GM19372 (cell line): ENCODE data around the gene TMEM231.
"Not testable (repeated sequence)": the region's sequence is repeated elsewhere in the genome, so short reads cannot be mapped to it uniquely, and the experiment has no call there.

Experiments
- ATAC-seq: cut with Tn5 transposase; IDR thresholded peaks from one replicate; pipeline ENCODE4 v1.9.1; 2021; ENCODE audit warnings: mild to moderate bottlenecking, low read depth, moderate library complexity; ENCODE audit not compliant: unreplicated experiment

TMEM231 gene, protein sequence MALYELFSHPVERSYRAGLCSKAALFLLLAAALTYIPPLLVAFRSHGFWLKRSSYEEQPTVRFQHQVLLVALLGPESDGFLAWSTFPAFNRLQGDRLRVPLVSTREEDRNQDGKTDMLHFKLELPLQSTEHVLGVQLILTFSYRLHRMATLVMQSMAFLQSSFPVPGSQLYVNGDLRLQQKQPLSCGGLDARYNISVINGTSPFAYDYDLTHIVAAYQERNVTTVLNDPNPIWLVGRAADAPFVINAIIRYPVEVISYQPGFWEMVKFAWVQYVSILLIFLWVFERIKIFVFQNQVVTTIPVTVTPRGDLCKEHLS

DNA sequence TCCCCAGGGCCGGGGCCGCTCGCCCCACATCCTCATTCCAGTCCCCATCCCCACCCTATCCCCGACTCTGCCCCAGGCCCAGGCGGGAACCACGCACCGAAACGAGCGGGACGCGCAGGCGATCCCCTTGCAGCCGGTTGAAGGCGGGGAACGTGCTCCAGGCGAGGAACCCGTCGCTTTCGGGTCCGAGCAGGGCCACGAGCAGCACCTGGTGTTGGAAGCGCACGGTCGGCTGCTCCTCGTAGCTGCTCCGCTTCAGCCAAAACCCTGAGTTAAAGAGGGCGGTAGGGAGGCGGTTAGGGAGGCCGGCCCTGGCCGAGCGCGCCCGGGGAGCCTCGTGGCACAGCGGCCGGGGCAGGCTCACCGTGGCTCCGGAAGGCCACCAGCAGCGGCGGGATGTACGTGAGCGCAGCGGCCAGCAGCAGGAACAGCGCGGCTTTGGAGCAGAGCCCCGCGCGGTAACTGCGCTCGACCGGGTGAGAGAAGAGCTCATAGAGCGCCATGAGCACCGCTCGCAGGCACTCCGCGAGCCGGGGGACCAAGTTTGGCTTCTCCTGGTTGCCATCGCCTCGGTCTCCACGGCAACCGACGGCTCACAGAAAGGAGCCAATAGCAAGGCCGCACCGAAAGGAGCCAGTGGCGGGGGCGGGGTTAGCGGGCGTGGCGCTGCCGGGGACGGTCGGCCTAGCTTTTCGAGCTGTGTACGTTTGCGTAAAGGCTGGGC lies at the start of gene TMEM231:
Gene TMEM231 (minus strand): TSS at position 546 of the 724 bp plus-strand sequence. CDS start 43 bp downstream, at position 503.
- ATAC-seq = peak; percentile 95

DNA sequence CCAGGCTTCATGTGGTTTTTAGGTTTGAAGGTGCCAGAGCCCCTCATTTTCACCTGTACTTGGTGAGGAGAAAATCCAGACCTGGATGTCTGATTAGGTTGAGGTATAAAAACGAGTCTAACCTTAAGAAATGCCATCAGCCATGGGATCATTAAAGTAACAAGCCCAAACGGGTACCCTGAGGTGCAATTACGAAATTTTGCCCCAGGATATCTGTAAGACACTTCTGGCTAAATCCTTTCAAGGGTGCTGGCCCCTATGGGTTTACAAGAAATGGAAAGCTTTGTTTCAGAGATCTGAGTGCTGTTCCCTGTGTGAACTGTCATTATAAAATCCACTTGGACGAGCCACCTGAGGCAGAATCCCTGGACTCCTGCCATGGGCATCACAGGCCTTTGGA lies 47.2 kb upstream of the TMEM231 start:
- no peak for ATAC-seq

DNA sequence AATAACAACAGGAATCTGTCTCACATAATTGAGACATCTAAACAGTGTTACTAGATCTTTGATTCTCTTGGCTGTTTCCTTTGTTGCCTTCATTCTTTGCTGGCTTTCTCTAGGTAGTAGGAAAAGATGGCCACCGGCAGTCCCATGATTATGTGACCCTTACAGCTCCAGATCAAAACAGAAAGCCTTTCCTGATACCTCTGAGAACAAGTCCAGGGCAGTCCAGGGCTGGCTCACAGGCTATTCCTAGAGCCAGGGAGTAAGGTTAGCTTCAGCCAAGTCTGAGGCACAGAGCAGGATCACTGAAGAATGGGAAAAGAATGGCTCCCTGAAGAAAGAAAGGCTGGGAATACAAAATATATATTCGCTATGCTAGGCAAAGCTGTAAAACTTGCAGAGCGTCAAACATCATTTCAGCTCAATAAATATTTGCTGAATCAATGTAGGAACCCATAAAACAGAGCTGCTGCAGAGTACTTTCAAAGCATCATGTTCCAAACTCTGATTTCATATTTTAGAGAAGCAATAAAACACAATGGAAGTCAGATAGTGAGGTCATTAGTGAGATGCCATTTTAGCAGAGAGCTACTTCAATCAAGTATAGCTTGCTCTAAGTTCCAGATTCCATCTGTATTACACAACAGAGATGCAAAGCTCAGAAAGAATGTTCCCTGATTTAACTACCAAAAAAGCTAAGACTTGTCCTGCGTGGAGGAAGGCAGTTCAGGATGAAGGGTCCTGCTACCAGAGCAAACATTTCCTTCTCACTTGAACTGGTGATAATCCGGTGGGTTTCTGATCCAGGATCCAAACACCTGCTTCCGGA lies 43.6 kb upstream of the TMEM231 start:
- no peak for ATAC-seq

DNA sequence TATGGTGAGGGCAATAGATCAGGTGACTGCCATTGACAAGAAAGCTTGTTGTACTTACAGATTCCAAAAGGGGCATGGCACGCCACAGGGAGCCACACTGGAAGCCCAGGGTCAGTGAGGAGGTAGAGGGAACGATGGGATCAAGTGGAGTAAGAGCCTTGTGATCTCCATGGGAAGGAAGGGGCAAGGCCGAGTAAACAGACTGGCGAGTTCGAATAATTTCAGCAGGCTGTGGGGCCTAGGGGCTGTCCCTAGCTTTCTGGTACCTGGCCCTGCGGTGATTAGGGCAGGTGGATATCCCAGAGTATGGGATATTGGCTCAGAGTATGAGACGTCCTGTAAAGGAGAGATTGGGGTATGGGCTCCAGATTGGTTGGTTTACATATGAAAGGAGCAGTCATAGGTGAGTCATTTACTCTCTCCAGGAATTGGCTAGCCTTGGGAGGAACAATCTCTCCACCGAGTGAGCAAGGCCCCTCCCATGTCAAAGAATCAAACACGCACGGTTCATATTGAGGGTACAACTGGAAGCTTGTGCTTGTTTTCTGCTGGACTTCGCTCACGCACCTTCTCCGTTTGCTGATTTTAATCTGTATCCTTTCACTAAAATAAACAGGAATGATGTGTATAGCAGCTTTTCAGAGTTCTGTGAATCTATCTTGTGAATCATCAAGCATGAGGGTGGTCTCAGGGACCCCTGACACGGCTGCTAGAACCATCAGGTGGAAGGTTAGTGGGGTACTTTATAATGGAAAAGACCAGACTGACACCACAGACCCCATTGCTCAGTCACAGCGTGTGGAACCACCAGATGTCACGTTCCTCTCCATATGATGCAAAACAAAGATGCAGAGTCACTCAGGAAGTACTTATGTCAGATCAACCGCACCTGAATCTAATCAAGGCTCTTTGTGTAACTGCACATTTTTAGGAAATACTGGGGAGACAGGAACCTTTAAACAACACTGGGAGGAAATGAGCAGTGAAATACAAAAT lies 38.1 kb upstream of the TMEM231 start:
- ATAC-seq = no peak

DNA sequence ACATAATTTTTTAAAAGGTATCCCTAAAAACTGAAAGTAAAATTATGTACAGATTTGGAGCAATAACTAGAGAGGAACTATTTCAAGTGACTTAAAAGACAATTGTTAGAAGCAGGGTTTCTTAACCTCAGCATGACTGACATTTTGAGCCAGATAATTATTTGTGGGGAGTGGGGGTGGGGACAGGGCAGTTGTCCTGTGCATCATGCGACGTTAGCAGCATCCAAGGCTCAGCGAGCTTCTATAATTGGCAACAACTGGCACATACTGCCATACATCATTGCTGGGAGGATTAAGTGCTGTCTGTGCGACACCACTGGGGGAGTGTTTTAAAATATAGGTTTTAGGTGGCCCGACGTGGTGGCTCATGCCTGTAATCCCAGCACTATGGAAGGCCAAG lies 37.3 kb upstream of the TMEM231 start:
- no peak for ATAC-seq

DNA sequence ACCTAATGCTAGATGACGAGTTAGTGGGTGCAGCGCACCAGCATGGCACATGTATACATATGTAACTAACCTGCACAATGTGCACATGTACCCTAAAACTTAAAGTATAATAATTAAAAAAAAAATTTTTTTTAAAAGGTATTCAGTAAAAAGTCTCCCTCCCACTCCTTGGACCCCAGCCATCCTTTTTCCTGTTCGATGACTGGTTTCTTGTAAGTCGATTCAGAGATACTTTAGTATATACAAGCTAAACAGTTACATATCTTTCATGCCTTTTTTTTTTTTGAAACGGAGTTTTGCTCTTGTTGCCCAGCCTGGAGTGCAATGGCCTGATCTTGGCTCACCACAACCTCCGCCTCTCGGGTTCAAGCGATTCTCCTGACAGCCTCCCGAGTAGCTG lies 35.9 kb upstream of the TMEM231 start:
- ATAC-seq = not testable (repeated sequence)

DNA sequence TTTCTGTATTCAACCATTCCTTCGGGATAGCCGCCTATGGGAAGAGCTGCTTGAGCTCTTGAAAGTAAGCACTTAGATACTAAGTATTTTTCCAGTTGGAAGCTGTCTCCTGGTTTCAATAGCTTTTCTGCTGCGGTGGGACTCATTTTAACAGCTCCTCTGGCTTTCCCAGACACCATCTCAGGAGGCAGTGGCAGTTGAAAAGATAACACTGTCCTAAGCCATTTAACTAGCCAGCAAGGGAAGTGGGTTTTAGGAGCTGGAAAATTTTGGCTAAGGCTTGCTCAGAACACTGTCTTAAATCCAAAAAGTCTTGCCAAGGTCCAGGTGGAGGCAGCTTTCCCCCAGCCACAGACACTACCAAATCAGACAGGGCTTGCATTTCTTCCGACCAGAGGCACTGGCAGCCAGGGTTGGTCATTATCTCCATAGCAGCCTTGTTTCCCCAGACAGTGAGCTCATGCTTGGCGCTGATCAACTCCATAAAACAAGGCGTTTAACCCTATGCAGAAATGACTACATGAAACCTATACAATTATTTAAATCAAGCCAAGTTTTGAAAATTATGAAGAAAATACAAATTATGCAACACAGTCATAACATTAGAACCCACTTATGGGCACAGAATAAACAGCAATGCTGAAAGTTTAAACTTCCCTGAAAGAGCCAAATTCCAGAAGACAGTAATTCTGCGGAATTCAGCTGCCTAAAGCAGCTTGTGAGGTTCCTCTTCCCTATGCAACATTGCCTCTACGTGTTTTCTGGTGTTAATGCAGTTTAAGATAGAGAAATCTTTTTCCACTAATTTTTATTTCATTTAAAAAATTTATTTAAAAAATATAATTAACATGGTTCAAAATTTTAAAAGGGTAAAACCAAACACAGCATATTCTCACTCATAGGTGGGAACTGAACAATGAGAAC lies 35.1 kb upstream of the TMEM231 start:
- no peak for ATAC-seq

DNA sequence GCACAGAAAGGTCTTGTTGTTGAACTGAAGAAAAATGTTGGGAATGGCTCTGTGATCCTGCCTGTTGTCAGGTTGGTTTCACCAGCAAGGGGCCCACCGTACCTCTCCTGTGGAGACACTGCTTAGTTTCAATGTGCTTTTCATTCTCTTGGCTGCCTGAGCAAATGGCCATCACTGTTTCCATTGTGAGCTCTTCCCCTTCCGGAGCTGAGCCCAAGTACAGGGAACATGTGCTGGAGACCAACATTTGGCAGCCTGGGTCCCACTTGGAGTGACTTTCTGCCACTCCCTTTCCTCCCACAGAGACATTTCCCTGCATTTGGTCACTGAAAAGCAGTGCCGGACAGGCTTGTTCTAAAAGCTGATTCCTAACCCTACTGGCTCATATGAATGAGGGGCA lies 33.3 kb upstream of the TMEM231 start:
- ATAC-seq = no peak

DNA sequence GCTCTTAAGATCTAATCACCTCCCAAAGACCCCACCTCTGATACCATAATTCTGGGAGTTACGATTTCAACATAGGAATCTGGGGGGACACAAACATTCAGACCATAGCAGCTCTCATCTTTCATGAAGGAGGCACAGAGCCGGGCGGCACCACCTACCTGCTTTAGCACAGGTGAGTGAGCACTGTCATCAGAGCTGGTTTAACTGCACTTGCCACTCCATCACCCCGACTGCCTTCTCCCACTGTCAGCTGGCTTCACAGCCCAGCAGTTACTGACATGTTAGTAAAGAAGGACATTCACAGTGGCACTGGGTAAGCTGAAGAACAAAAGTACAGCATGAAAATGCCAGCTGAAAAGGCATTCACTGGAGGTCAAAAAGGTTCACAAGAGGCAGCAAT lies 32.7 kb upstream of the TMEM231 start:
- no peak for ATAC-seq

DNA sequence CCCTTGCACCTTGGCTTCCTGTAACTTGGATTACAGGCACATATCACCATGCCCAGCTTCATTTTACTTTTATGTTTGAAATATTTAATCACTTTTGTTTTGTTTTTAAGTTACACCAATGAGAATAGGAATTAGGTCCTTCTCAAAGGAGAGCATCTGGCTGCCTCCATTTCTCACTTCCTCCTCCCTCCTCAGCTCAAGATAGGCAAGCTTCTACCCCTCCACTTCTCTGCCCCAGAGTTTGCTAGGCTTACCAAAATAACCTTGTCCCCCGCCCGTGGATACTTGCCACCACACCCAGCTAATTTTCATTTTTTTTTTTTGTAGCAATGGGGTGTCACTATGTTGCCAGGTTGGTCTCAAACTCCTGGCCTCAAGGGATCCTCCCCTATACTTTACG lies 28.1 kb upstream of the TMEM231 start:
- ATAC-seq = peak; percentile 49

DNA sequence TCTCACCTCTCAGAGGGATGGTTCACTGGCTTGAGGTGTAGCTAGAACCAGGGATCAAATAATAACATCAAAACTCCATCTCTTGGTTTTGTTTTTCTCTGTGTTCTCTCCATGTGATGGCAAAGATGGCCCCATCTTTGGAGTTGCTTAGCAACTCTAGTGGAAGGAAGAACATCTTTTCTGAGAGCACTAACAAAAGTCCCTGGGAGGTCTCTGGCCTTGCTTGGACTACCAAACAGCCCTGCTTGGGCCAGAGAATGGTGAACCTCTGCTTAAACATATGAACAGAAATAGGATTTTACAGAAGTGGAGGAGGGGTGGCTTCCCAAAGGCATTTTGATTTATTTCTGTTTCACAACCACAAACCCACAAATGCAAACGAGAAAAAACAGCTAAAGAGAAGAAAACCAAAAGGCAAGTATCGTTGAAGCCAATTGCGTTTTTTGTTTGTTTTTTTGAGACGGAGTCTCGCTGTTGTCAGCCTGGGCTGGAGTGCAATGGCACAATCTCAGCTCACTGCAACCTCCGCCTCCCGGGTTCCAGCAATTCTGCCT lies 23.3 kb upstream of the TMEM231 start:
- ATAC-seq = no peak

DNA sequence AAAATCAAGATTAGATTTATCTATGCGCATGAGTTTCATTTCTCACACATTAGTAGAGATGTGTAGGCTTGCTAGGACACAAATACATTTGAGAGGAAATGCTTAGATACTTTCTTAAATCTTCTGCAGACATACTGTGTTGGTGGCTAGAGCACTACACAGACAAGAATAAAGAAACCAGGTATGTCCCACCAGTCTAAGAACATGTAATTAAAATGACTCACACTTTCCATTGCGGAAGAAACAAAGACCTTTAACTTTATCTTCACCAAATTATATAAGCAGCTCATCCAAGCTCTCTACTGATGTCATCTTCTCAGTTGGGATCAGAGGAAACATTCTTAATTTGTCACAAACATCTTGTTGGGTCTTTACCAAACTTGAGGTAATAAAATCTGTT lies 22.7 kb upstream of the TMEM231 start:
- no peak for ATAC-seq

DNA sequence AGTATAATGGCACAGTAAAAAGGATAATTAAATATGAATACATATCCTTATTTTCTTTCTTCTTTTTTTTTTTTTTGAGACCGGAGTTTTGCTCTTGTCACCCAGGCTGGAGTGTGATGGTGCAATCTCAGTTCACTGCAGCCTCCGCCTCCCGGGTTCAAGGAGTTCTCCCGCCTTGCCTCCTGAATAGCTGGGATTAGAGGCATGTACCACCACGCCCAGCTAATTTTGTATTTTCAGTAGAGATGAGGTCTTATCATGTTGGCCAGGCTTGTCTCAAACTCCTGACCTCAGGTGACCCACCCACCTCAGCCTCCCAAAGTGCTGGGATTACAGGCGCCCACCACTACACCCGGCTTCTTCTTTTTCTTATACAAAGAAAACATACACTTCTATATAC lies 22.2 kb upstream of the TMEM231 start:
- ATAC-seq = no peak

DNA sequence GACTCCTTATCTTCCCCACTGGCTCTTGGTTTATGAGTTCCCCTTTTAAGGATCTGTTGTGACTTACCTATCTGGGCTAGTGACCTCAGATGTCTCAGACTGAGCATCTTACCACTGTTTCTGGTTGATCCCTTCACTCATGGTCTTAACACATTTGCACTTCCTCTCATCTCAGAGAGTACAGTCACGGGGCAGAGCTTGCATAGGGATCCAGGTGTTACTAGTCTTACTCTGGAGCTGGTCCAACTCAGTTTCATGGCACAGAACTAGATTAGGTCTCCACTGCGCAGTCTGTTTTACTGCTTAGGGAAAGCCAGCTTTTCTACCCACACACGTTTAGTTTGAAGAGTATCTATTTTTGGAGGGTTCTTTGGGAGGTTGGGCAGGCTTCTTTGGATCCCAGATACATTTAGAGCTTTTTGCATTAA lies 20.3 kb upstream of the TMEM231 start:
- peak; percentile 50 for ATAC-seq

DNA sequence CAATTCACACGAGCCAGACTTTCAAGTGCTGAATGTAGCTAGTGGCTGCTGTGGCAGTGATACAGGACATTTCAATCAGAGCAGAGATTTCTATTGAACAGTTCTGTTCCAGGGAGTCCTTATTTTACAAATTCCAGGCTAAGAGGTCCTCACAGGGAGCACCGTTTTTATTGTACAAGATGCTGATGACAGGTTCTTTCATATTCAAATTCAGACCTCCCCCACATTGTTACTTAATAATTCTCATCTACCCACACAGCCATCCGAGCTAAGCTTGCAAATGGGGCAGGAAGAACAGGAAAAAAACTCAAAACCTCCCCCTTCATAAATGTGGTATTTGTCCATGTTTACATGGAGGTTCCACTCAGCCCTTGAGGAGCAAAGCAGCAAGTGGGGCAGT lies 19.9 kb upstream of the TMEM231 start:
- no peak for ATAC-seq

DNA sequence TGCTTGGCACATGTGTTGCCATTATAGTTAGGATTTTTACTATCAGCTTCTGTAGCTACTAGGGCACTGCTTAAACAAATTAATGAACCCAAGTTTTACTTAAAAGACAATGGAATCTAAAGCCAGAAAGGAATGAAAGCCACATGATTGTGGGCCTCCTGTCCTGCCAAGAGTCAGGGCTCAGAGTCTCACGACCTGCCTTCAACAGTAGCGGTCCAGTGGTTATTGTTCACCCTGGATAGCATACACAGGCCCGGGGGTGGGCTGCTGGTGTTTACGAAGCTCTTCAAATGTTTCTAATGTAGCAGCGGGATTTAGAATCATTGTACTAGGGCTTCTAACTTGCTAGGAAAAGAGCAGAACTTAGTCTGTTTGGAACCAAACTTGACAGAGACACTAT lies 17.9 kb upstream of the TMEM231 start:
- ATAC-seq = no peak

DNA sequence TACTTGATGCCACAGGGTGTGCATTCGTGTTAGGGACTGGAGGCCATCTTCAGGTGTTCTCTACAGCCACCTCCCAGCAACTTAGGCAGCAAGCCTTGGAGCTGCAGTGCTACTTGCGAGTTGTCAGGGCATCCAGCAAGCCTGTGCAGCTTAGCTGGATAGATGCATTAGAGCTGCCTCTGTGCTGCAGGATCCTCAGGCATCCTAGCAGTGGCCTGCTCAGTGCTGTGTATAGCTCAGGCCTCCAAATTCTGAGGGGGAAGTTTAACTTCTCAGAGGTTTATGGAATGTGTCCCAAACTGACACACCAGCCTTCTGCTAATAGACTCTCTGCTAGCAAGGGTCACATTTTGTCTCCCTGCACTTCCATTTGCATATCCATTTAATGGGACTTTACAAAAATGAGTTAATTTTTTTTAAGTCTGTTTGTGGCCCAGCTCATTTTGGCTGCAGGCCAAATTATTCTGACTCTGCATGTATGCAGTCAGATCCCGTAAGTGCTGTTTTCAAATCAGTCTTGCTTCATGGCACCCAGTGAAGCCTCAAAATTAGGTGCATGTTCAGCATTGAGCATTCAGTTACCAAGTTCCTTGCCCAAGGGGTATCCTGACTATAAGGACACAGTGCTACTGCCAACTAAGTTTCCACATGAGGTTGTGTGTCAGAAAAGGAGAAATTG lies 17.0 kb upstream of the TMEM231 start:
- no peak for ATAC-seq

DNA sequence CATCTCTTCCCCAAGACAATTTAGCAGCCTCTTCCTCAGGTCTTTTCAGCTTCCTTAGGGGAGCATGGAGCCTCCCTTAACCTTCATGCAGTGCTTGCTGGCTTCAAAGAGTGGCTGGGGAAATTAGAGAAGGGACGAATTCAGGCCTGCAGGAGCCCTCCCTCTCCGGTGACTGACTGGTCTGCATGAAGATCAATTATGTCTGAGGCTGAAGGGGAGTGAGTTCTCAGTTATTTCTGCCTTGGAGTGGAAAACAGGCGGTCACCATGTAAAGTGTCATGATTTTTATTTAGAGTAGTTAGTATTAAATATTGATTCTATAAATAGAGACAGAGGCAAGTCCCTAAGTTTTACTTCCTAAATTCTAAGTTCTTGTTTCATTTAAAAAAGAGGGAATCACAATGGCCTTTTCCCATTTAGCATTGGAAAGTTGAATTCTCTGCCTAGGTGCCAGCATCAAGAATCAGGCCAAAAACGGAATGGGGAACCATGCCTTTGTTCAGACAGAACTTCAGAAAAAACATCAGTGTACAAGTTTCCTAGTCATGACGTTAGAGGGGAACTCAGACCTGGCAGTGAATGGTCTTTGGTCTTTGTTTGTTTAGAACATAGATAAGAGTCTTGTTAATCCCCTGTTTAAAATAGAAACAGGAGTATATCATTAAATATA lies 14.5 kb upstream of the TMEM231 start:
- no peak for ATAC-seq
